Measurements from ENCODE around the gene FSD2.
"Not testable (repeated sequence)": the region's sequence is repeated elsewhere in the genome, so short reads cannot be mapped to it uniquely, and the experiment has no call there.

Gene FSD2

DNA sequence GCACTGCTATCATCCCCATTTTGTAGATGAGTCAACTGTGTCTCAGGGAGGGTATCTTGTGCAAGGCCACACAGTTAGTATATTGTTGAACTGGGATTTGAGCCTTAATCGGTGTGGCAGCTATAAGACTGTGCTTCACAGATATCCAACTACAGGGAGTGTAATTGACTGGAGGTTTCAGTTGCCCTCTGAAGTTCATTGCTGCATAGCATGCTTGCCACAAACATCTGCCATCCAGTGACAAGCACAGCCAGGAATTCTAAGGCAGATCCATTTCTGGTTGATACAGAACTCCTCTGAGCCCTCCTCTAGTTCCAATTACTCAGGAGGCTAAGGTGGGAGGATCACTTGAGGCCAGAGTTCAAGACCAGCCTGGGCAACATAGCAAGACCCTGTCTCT lies 16.4 kb downstream of the FSD2 start:
- DNase-seq: no peak

DNA sequence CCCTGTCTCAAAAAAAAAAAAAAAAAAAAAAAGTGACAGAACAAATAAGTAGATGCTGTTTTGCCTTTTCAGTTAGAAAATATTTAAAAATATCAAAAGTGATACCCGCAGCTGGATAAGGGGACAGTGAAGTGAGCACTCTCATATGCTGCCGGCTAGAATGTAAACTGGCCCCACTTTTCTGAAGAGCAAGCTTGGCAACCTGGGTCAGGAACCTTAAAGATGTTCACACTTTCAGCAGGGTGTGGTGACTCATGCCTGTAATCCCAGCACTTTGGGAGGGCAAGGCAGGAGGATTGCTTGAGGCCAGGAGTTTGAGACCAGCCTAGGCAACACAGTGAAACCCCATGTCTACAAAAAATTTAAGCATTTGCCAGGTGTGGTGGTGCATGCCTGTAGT lies 17.4 kb downstream of the FSD2 start:
- DNase-seq: no peak

DNA sequence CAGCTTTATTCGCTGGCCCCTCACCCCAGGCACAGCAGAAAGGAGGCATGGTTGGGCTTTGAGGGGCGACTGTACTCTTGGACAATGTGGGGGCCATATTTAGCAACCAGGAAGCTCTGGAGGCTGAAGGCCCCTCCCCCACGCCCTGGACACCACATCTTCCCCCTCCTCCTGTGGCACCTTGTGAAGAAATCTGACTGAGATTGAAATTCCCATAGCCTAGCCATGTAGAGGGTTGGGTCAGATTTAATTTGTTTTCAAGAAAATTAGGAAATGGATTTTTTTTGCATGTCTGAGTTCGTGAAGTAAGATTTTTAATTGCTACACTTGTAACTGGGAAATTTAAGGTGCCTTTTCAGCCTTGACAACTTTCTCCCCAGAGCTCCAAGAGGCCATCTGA lies 24.5 kb downstream of the FSD2 start:
- DNase-seq: no peak

DNA sequence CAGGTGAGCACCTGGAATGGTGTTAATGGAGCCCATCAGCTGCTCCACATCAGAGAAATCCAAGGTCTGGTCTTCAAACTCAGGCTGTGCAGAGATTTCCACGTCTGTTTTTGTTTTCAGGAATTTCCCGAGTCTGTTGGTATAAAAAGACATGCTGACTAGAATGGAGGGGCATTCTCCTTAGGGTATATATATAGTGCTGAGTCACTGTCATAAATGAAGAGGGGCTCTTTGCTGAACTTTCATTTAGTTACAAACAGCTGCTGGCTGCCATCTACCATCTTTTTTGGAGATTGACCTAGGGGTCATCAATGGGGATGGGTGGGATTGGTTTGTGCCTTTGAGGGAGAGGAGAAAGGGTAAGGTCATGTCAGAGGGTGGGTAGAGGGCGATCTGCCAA lies 27.1 kb downstream of the FSD2 start:
- no peak for DNase-seq

DNA sequence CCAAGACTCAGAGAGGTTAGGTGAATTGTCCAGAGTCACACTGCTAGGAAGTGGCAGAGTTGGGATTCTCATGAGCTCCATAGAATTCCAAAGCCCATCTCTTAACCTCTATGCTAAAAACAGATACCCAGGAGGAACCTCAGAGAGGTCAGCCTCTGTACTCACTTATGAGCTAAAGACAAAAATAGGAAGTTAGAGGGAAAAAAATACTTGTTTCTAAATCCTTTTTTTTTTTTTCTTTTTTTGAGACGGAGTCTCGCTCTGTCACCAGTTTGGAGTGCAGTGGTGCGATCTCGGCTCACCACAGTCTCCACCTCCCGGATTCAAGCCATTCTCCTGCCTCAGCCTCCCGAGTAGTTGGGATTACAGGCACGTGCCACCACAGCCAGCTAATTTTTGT lies 31.4 kb downstream of the FSD2 start:
- no peak for DNase-seq

DNA sequence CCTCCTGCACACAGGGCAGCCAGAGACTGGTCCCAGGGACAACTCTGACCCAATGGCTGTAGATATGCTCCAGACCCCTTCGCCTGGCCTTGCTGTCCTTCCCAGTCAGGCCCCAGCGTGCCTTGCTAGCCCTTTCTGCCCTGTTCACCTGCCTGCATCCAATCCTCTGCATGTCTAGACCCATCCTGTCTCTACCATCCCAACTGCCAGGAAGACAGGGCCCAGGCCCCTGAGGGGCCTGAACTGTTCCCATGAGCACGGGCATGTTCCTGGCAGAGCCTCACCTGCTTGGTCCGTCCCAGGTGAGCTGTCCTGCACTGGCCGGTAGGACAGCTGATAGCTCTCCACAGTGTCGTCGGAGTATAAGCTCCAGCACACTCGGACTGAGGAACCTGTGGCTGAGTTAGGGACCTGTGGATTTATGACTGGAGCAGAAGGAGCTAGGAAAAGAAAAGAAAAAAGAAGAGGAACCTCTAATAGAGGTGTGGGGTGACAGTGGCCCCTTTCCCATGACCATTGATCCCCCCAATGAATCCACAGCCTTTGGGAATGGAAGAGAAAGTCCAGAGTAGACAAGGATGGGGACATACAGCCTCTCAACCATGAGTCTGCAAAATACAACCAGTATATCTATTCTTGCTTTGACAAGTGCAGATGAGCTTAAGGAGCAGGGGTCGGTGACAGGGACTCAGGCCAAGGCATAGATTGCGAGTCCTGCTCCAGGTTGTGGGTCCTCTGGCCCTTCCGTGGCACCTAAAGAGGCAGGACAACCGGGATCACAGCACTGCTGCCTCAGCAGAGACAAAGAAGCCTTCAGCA lies 33.9 kb downstream of the FSD2 start:
- no peak for DNase-seq

DNA sequence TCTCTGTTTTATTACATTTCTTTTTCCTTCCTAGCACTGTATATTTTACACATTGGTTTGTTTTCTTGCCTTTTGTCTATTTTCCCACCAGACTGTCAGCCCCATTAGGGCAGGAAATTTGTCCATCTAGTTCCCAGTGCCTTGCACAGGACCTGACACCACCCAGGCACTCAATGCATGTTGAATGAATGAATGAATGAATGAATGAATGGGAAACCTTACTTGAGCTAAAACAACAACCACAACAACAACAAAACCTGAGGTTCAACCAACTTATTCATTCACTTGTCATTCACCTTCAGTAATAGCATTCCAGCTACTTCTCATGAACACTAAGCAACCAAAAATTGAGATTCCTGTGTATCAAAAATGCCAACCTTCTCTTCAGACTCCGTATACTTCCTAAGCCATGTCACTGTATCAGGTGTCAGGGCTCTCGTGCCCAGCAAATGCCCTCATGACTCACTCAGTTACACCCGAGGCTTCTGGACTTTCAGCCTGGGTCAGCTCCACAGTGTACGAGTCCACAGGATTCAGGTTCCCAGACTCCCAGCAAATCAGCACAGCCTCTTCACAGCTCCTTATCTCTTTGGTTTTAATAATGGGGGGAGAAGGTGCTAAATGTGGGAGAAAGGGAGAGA lies 37.3 kb downstream of the FSD2 start:
- no peak for DNase-seq

DNA sequence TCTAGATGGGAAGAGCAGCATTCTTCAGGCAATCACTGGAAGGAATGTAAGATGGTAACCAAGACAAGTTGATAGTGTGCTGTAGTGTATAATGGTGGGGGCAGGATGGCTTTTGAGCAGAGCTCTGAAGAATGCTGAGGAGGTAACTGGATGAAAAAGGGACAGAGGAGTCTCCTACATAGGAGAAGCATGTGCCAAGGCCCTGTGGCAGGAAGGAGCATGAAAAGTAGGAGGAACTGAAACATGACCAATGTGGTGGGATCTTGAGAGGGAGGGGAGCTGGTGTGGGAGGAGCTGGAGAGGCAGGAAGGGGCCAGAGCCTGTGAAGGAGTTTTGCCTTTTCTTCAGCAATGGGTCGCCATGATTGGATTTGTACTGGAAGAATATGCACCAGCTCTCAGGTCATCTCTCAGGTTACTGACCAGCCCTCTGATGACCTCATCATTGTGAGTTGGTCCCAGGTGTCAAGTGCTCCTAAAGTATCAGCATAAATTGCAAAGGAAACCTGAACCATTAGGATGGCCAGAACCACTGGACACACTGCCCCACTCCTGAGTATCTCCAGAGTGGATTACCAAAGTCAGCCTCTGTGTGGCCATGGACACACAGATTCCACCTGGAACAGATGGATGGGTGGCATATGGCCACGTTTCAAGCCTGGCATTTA lies 38.6 kb downstream of the FSD2 start:
- no peak for DNase-seq

DNA sequence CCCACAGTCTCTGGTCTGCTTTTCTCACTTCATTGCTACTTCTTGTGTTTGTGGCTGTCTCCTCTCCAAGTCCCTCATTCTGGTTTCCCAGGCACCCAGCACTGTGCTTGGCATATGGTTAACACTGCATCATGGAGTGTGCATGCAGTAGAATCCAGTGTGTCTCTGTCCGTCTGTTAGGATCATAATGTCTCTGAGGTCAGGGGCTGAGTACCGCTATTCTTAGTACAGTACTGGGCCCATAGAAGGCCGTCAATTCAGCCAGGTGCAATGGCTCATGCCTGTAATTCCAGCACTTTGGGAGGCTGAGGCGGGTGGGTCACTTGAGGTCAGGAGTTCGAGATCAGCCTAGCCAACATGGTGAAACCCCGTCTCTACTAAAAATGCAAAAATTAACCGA lies 39.7 kb downstream of the FSD2 start:
- not testable (repeated sequence) for DNase-seq

DNA sequence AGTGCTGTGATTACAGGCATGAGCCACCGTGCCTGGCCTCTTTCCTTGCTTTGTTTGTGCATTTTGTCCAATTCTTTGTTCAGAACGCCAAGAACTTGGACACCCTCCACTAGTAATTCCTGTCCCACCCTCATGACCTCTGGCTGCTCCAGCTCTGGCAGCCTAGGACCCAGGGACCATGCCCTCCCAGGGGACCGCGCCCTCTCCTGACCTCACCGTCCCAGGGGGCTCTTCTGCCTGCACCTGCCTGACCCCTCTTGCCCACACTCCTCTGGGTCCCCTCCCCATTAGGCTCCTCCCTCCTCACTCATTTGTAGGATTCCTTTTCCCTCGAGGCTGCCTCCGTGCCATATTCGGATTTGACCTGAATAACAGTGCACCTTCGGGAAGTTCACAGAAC lies 41.1 kb downstream of the FSD2 start:
- DNase-seq: no peak

DNA sequence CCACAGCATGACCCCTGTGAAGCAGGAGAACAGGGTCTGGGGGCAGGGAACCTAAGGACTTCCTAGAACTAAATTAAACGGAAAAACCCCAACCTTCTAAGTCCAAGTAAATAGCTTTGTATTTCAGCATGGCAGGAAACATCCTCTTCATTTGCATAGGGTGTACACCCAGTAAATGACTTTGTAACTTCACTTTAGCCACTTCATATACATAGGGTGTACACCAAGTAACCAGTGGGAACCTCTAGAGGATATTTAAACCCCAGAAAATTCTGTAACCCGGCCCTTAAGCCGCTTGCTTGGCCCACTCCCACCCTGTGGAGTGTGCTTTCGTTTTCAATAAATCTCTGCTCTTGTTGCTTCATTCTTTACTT lies 41.8 kb downstream of the FSD2 start:
- DNase-seq: no peak

DNA sequence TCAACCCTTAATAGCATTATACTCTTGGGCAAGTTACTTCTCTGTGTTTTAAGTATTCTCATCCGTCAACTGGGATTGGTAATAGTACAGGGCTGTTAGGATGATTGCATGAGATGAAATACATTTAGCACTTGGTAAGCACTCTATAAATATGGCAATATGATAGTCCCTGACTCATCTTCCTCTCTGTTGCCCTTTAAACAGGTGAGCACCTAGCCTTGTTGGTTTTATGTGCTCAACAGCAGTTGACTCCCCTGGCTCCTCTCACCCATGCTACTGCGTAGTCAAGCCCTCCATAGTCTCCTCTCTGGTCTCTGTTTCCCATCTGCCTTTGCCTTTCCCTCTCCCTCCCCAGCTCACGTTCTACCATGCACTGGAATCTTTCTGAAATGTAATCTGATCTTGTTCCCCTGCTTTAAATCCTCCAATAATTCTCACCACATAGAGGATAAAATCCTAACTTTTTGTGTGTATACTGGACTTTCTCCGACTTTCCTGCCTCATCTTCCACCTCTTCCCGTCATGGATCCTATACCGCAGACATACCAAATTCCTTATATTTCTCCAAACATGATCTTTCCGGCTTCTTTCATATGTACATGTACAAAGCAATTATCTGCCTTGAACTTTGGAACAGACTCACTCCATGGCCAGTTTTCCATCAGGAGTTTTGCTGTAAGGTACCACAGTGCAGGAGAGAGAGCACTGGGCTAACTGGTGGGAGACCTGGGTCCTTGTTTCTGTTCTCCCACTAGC lies 42.3 kb downstream of the FSD2 start:
- no peak for DNase-seq

DNA sequence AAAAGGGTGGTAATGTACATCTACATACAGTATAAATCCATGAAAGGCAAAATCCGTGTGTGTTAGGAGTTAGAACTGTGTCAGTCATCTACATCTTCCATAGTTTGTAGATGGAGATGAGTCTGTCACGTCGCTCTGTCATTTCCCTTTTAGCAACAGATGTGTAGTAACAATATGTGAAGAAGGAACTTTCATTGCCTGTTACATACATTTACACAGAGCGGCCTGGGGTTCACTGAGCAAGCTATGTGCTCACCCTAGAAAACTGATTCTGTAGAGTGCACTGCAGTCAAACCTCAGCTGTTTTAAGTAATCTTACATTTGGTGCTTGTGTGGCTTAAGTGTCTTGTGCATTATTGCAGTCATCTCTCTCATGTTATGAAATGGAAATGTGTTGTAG lies 54.6 kb downstream of the FSD2 start:
- peak; percentile 43 for DNase-seq

DNA sequence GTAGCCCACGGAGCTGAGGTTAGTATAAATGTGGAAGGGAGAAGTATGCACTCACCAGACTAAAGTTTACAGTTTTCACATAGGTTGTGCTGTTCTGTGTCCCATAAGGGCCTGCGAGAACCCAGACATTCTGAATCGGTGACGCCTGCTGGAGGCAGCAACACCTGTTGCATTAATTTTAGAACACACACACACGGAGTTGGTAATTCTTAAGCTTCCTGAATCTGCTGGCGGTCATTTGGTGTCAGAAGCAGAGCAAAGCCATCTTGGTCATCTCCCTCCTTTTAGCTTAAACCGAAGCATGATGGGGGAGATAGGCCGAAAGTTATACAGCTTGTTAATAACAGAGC lies 55.1 kb downstream of the FSD2 start:
- DNase-seq: peak; percentile 34

DNA sequence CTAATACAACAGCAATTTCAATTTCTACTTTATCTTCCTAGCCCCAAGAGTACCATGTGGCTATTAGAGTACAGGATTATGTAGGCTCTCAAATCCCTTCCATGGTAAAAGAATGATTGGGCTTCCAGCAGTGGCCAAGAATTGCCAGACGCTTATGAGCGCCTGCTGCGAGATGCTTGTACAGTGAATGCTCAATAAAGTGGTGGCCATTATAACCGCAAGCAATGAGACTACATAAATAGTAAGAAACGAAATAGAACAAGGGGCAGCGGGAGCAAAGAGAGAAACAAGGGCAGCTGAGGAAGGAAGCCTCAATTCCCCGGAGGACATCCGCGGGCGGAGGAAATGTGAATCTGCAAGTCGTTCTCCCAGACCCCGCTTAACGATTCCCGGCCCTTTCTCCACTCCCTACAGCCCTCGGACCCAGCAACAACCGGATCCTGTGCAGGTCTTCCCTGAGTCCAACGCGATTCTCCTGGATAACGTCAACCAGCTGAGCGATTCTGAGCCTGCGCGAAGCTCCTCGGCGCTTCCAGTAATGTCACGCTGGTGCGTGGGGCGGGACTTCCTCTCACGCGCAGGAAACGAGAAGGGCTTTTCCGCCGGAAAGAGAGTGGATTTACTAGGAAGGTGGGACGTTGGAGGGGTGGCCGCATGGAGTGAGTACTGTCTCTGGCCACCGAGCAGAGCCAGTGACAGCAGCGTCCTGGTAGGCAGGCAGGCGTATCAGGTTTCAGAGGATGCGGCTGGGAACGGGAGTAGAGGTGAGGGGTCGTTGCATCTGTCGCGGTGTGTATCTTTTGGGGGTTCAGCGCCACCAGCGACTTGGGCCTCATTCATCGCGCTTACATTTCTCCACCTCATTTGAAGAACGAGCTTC lies 55.7 kb downstream of the FSD2 start:
- DNase-seq: peak; percentile 98

DNA sequence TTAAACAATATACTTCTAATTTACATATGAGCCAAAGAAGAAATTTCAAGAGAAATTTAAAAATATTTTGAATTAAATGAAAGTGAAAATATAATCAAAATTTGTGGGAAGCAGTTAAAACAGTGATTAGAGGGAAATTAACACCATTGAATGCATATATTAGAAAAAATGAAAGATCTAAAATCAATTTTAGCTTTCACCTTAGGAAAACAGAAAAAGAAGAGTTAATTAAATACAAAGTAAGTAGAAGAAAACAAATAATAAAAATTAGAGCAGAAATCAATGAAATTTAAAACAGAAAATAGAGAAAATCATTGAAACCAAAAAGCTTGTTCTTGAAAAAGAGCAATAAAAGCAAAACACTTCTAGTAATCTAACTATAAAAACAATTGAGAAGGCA lies 57.6 kb downstream of the FSD2 start:
- DNase-seq: no peak

DNA sequence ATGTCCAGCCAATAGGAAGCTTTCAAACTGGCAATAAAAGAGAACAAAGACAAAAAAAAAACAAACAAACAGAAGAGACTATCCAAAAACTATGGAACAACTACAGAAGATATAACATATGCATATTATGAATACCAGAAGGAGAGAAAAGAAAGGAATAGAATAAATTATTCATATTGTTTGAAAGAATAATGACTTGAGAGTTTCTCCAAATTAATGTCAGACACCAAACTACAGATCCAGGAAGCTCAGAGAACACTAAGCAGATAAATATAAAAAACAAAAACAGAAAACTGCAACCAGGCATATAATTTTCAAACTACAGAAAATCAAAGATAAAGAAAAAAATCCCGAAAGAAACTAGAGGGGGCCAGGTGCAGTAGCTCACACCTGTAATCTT lies 62.1 kb downstream of the FSD2 start:
- no peak for DNase-seq

DNA sequence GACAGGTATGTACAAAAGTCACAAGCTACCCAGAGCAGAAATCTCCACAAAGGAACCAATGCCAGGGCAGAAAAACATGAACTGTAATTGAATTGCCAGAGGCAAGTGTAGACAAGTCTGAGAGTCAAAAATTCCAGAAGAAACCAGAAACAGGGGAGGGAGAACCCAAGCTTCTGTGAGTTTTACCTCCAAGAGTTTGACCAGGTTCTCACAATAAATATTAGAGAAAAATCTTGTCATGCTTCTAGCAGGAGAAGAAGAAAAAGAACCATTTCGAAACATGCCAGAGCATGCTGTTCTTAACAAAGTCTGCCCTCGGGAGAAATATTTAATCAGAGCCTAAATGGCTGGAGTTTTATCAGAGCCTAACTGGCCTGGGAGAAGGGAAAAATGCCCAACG lies 63.7 kb downstream of the FSD2 start:
- DNase-seq: no peak

DNA sequence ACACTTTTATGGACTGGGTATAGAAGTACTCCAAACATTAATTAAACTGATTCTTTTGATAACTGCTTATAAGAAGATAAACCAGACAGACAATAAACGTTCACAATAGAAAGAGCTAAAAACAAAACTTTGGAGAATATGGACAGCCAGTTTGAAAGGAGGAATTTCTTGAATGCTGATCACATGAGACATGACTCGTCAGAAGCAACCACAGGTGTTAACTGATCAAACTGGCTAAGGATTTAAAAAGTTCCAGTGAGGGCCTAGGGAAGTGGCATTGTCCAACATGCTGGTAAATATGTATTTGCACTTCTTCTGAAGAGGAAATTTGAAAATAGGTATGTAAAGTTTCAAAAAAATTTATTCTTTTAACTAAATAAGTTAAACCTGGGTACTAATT lies 66.8 kb downstream of the FSD2 start:
- peak; percentile 47 for DNase-seq

DNA sequence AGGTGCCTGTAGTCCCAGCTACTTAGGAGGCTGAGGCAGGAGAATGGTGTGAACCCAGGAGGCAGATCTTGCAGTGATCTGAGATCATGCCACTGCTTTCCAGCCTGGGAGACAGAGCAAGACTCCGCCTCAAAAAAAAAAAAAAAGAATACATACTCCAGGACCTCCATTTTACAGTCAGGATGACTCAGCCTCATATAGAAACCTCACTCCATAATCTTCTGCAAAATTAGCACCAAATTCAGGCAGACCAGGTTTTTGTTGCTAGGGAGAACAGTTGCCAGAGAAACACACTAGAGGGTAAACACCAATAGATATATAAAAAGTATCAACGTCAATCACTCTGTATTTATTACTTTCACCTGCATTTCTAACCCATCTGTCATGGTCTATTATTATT lies 67.9 kb downstream of the FSD2 start:
- DNase-seq: peak; percentile 10

DNA sequence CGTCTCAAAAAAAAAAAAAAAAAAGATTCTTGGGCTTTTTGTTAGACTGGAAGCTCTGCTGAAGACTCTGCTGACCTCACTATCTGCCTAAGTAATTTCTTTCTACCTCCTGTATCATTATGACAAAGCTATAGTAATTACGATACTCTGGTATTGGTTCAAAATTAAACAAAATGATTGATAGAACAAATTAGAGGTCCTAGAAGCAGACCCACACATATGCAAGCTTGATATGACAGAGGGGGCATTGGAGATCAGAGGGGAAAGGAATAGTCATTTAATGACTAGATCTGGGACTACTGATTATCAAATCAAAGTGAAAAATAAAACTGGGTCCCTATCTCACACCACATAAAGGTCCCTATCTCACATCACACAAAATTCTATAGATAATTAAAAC lies 74.3 kb downstream of the FSD2 start:
- DNase-seq: no peak

DNA sequence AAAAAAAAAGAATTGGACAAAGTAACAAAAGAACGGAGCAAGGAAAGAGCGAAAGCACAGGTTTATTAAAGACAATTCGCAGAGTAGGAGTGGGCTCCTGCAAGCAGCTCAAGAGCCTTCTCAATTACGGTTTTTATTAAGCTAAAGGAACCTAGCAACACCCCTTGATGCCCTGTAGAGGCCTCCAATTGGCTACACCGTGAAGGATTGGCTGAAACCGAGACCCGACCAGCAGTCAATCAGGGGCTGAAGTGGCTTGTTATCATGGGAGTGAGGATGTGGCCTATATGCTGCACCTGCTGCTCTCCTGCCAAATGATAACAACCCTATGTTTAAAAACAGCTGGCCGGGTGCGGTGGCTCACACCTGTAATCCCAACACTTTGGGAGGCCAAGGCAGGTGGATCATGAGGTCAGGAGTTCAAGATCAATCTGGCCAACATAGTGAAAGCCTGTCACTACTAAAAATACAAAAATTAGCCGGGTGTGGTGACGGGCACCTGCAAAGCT lies 75.8 kb downstream of the FSD2 start:
- DNase-seq: no peak

Measured in hematopoietic multipotent progenitor cell treated with erythropoietin and hydrocortisone succinate and interleukin-3 and kit ligand, for 6 days (in vitro differentiated cells).